ENCODE measurements around the gene TNFRSF21. TPM values are rescaled to one million over a fixed set of nuclear protein-coding genes. Genes with fewer than 3 reads are reported as not detected.

The TNFRSF21 gene
- total RNA-seq, 1 donor from 2014 or later: 49.6 TPM

Other genes with a start within 250 kb of the TNFRSF21 start
- gene CD2AP, start 167.9 kb upstream of the TNFRSF21 start, total RNA-seq: 18.5 and 24.4 TPM in 2 replicates

All from lung microvascular endothelial cell (primary cell).